Esophagus muscularis mucosa (tissue), 4 donors: ENCODE measurements around the gene TPM3. TPM values are rescaled to one million over a fixed set of nuclear protein-coding genes. Genes with fewer than 3 reads are reported as not detected.

Experiments used
- DNase-seq: peaks from one replicate; pipeline ENCODE4 v3.0.0-alpha.2; 2017; ENCODE audit errors: extremely low spot score
- H3K27ac ChIP-seq, 4 donors: fragments of 200-600 bp; sonication (generic); replicated peaks in 1 of 4; 1 replicate in 3 of 4; 2 replicates in 1 of 4; pipeline ENCODE4 v1.5.1; 2016 to 2019; ENCODE audit warnings: mild to moderate bottlenecking in 1 of 4
- H3K27me3 ChIP-seq, 4 donors: fragments of 200-600 bp; sonication (generic); one replicate each; pipeline versions ENCODE4 v1.5.1 to v1.6.0; 2016 to 2019
- H3K36me3 ChIP-seq, 4 donors: fragments of 200-600 bp; sonication (generic); one replicate each; pipeline ENCODE4 v1.5.1; 2016 to 2019
- H3K4me1 ChIP-seq, 4 donors: fragments of 200-600 bp; sonication (generic); one replicate each; pipeline ENCODE4 v1.5.1; 2016 to 2019
- H3K4me3 ChIP-seq, 4 donors: fragments of 200-600 bp; sonication (generic); 1 replicate in 2 of 4; 2 replicates in 2 of 4; pipeline ENCODE4 v1.5.1; 2016 to 2019; ENCODE audit warnings: mild to moderate bottlenecking in 4 of 4, moderate library complexity in 1 of 4
- H3K9me3 ChIP-seq, 4 donors: fragments of 200-600 bp; sonication (generic); 1 replicate in 3 of 4; 2 replicates in 1 of 4; pipeline ENCODE4 v1.5.1; 2016 to 2019
- CTCF ChIP-seq, 3 experiments: fragments of 200-600 bp in 2 of 3; fragments of 450-650 bp in 1 of 3; sonication (generic) in 2 of 3; IDR thresholded peaks; one replicate each; pipeline ENCODE4 v1.5.1; 2017 to 2019; ENCODE audit warnings: antibody characterized with exemption in 3 of 3, mild to moderate bottlenecking in 2 of 3, moderate library complexity in 1 of 3
- EP300 ChIP-seq: sonication (generic); formaldehyde crosslinking; IDR thresholded peaks from one replicate; pipeline ENCODE4 v1.6.1; 2017; ENCODE audit warnings: antibody characterized with exemption
- POLR2A ChIP-seq: fragments of 450-650 bp; IDR thresholded peaks from one replicate; pipeline ENCODE4 v1.6.1; 2017; ENCODE audit warnings: antibody characterized with exemption, moderate library complexity, mild to moderate bottlenecking, low read depth
- POLR2AphosphoS5 ChIP-seq, 2 donors: sonication (generic); formaldehyde crosslinking; IDR thresholded peaks; one replicate each; pipeline ENCODE4 v1.6.1; 2017; ENCODE audit warnings: antibody characterized with exemption in 2 of 2
- WGBS: methylation state at CpG from one replicate; pipeline ENCODE4 v1.1.5; 2018; 5-methylcytosine and 5-hydroxymethylcytosine counted together
- intact Hi-C: fragments of 100-400 bp; cut with DNase I; formaldehyde crosslinking; loops from one replicate; pipeline ENCODE4 v1.15.1; 2023
- total RNA-seq, 4 donors: library from RNA; depleted of rRNA; stranded (reverse); fragments of >200 nt; gene quantifications; one replicate each; pipeline versions ENCODE4 v1.1.0 to v1.2.1, GENCODE V29; 2016

The TPM3 gene
- total RNA-seq, 4 donors from 2014 or later, result 75.6 to 205 (median 131) TPM

GRCh38 chr1:154178911-154179811 is 12.7 kb downstream of the TPM3 start:
- Histone ChIP-seq H3K27me3 (no peaks in the 10 kb centered on the region), H3K4me1 (peaks cover 59 to 79% (median 76%) of the 10 kb centered on the region in 4 donors), H3K9me3 (no peaks in the 10 kb centered on the region), H3K4me3 (no peak overlapping the region), H3K36me3 (peaks cover 0 to 32% (median 18%) of the 10 kb centered on the region in 4 donors), H3K27ac (peak overlapping the region; percentile 13 to 30 (median 24))
- WGBS, result 66% methylated on average over 10 of the region's 10 CpGs
- TF ChIP-seq CTCF (IDR thresholded peaks at IDR 0.05) (no peak), POLR2A (no peak), POLR2AphosphoS5 (IDR thresholded peaks at IDR 0.05) (no peak), EP300 (no peak)
- no peak for DNase-seq
- intact Hi-C loops, result no loop called here

GRCh38 chr1:154178013-154178412 is 13.9 kb downstream of the TPM3 start:
- Histone ChIP-seq H3K4me1 (peaks cover 59 to 72% (median 70%) of the 10 kb centered on the region in 4 donors), H3K4me3 (no peak overlapping the region), H3K27me3 (no peaks in the 10 kb centered on the region), H3K36me3 (peaks cover 6 to 43% (median 28%) of the 10 kb centered on the region in 4 donors), H3K27ac (peak overlapping the region in 1 of 4 donors; percentile 26), H3K9me3 (no peaks in the 10 kb centered on the region)
- no peak for TF ChIP-seq CTCF (IDR thresholded peaks at IDR 0.05)
- no peak for TF ChIP-seq POLR2A
- TF ChIP-seq POLR2AphosphoS5 (IDR thresholded peaks at IDR 0.05), result no peak
- TF ChIP-seq EP300, result no peak
- no peak for DNase-seq
- 46% methylated on average over 2 of the region's 2 CpGs for WGBS
- intact Hi-C loops, result no loop called here

- intact Hi-C loops, result no loop called here
- peak in 1 of 2 donors; percentile 28 for TF ChIP-seq POLR2AphosphoS5 (IDR thresholded peaks at IDR 0.05)
- TF ChIP-seq POLR2A, result no peak
Observed at GRCh38 chr1:154176337-154176736, 15.6 kb downstream of the TPM3 start.

GRCh38 chr1:154174654-154175053 is 17.2 kb downstream of the TPM3 start:
- Histone ChIP-seq H3K27me3 (no peaks in the 10 kb centered on the region), H3K4me1 (peaks cover 35 to 44% (median 44%) of the 10 kb centered on the region in 4 donors), H3K36me3 (peaks cover 39 to 72% (median 62%) of the 10 kb centered on the region in 4 donors), H3K4me3 (no peak overlapping the region), H3K9me3 (no peaks in the 10 kb centered on the region), H3K27ac (no peak overlapping the region)
- no peak for DNase-seq
- WGBS, result 90% methylated on average over 4 of the region's 4 CpGs
- intact Hi-C loops, result no loop called here
- TF ChIP-seq CTCF (IDR thresholded peaks at IDR 0.05) (no peak), POLR2AphosphoS5 (IDR thresholded peaks at IDR 0.05) (no peak)

More at GRCh38 chr1:154176337-154176736, 15.6 kb downstream of the TPM3 start:
- Histone ChIP-seq H3K36me3 (peaks cover 22 to 60% (median 45%) of the 10 kb centered on the region in 4 donors), H3K27ac (peak overlapping the region in 3 of 4 donors; percentile 51 to 65 (median 62)), H3K27me3 (no peaks in the 10 kb centered on the region), H3K9me3 (no peaks in the 10 kb centered on the region), H3K4me1 (peaks cover 52 to 61% (median 61%) of the 10 kb centered on the region in 4 donors), H3K4me3 (no peak overlapping the region)
- no peak for DNase-seq
- 28% methylated on average over 2 of the region's 2 CpGs for WGBS

GRCh38 chr1:154171880-154172279 is 20.0 kb downstream of the TPM3 start:
- TF ChIP-seq POLR2AphosphoS5 (IDR thresholded peaks at IDR 0.05), result no peak
- TF ChIP-seq EP300, result no peak
- TF ChIP-seq CTCF (IDR thresholded peaks at IDR 0.05), result no peak
- TF ChIP-seq POLR2A, result no peak
- peaks cover 63 to 91% (median 85%) of the 10 kb centered on the region in 4 donors for H3K36me3 ChIP-seq
- no peak for DNase-seq
- intact Hi-C loops, result no loop called here
- no peak overlapping the region for H3K27ac ChIP-seq
- peaks cover 11 to 17% (median 16%) of the 10 kb centered on the region in 4 donors for H3K4me1 ChIP-seq
- no peak overlapping the region for H3K4me3 ChIP-seq
- H3K27me3 ChIP-seq, result no peaks in the 10 kb centered on the region
- WGBS, result 86% methylated on average over 5 of the region's 5 CpGs
- no peaks in the 10 kb centered on the region for H3K9me3 ChIP-seq
